Measurements from ENCODE around the gene ROBO1.

DNA sequence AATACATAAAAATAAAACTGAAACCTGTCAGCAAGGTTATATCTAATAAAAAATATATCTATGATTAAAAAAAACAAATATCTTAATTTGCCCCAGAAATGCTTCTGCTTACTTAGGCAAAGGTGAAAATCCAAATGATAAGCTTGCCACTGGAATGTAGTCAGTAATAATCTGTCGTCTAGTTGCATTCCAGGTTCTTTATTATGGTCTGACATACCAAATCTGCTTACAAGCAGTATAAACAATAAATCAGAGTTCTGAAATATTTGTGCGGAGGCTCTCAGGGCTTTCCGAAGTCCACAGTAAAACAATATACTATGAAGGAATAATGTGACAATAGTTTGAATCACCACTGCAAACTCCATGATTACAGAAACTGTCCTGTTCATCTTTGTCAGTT, 1133.5 kb downstream of the ROBO1 start:
- no peak for TF ChIP-seq POLR2A (IDR thresholded peaks at IDR 0.05)
- TF ChIP-seq, protein P1, sequence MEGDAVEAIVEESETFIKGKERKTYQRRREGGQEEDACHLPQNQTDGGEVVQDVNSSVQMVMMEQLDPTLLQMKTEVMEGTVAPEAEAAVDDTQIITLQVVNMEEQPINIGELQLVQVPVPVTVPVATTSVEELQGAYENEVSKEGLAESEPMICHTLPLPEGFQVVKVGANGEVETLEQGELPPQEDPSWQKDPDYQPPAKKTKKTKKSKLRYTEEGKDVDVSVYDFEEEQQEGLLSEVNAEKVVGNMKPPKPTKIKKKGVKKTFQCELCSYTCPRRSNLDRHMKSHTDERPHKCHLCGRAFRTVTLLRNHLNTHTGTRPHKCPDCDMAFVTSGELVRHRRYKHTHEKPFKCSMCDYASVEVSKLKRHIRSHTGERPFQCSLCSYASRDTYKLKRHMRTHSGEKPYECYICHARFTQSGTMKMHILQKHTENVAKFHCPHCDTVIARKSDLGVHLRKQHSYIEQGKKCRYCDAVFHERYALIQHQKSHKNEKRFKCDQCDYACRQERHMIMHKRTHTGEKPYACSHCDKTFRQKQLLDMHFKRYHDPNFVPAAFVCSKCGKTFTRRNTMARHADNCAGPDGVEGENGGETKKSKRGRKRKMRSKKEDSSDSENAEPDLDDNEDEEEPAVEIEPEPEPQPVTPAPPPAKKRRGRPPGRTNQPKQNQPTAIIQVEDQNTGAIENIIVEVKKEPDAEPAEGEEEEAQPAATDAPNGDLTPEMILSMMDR (IDR thresholded peaks at IDR 0.05) = no peak
